Stimulated activated CD8-positive, alpha-beta memory T cell treated with anti-CD3 and anti-CD28 coated beads, Interleukin-7, amount 100 ng/mL, for 24 hours (primary cell): ENCODE measurements around the gene CNIH3.
"Not testable (repeated sequence)": the region's sequence is repeated elsewhere in the genome, so short reads cannot be mapped to it uniquely, and the experiment has no call there.

Experiments used
- DNase-seq: peaks from one replicate; pipeline ENCODE4 v3.0.0-alpha.2; 2020; ENCODE audit warnings: low read depth

CNIH3 gene

DNA sequence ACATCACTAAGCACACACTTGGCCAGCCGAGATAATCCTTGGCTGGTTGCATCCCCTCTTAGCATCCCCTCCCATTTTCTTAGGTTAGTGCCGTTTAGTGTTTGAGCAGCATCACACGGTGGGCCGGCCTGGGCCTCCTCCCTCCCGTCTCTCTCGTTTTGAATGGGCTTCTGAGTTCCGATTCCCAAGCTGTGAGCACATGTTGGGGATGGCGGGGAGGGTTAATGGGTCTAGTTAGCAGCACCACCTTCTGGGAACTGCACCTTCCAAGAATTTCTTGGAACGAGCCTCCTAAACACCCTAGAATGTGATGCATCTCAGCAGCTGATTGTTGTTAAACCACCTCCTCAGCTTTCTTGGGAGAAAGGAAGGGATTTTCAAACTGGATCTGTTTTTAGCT lies 73.3 kb downstream of the CNIH3 start:
- DNase-seq: no peak

DNA sequence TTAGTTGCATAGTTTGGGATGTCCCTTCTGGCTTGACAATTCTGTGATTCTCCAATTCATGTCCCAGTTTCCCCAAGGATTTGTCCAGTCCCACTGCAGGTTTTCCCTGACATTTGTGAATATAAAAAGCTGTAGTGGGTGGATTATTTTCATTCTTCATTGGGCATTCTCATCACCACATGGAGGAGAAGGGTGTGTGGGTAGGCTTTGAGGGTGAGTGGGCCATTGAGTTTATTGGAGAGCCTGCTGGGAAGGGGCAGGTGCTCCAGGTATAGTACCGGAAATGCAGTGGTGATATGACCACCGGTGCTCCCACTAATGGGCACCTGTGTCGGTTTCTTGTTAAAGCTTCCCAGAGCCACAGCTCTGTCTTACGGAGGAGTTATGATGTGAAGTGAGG lies 74.5 kb downstream of the CNIH3 start:
- no peak for DNase-seq

DNA sequence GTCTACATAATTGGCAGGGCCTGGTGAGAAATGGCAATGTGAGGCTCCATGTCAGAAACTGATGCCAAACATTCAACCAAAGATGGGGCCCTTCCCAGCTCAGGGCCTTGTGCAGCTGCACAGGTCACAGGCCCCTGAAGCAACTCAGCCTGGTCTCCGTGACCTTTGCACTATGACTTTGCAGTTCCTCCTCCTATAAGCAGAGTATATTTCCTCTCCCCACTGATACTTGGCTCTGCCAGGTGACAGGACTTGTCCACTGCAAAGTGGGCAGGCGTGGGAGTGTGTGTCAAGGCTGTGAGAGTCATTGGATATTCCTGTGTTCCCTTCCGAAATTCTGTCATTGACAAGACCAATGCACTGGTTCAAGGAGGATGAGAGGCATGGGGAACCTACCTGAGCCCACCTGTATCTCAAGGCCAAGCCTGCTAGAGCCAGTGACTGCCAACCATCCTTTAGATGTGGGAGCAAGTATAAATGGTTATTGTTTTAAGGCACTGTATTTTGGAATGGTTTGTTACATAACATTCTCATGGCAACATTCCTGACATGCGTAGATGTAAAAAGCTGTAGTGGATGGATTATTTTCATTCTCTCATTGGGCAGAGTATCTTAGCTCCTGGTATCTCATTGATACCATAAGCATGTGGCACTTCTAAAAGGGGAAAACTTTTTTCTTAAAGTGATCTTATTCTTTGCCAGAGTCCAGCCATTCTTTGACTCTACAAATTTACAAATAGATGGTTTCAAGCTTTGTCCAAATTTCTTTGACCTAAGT lies 75.2 kb downstream of the CNIH3 start:
- DNase-seq: no peak

DNA sequence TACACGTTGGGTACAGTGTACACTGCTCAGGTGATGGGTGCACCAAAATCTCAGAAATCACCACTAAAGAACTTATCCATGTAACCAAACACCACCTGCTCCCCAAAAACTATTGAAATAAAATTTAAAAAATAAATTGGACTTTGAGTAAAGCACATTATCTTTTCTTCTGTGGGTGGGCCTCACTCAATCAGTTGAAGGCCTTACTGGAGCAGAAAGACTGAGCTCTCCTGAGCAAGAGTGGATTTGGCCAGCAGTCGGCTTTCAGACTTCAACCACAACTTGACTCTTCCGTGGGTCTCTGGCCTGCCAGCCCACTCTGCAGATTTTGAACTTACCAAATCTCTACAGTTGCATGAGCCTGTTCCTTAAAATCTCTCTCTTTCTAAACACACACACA lies 78.9 kb downstream of the CNIH3 start:
- DNase-seq: no peak

DNA sequence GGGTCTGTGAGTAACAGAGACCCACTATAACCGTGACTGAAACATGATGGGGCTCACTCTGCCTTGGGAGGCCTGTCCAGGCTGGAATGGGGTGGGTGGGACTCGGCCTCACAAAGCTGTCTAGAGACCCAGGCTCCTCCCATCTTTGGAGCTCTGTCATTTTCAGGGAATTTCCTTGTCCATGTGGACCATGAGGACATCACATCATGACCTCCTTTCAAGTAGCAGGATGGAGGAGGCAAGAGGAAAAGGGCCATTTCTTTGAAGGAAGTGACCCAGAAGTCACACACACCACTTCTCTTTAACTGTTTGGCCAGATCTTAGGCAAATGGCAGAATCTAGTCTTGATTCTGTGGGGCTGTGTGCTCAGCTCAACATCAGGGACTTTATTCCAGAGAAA lies 79.9 kb downstream of the CNIH3 start:
- no peak for DNase-seq

DNA sequence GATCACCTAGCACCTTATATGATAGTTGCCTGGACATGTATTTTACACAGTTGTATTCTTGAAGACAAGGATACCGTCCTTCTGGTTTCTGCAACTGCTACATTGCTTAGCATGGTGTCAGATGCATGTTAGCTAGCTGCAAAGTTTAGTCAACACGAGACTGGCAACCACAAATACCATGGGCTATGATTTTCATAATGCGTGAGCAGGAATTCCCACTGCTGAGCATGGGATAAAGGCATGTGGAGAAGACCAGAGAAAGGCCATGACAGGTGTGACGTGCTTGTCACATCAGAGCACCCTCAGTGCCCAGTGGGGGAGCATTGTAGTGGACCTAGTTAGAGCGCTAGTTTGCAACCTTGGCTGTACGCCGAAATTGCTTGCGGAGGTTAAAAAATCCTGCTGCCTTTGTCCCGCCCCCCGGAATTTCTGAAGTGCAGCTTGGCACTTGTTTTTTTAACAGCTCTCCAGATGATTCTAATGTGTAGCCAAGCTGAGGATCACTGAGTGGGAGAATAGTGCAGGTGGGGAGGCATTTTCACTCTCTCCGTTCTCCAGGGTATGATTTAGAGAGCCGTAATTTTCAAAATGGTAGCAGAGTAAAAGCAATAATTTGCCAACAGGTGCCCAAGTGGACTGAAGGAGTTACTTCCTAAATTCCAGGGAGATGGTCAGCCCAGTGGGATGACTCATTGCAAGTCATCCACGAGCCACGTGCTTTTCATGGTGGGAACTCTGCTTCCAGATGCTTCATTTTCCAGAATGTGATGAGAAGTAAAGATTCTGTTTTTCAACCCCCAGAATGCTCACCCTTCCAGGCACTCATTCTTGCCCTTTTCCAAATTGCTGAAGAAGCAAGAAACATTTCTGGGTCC lies 81.0 kb downstream of the CNIH3 start:
- DNase-seq: no peak

DNA sequence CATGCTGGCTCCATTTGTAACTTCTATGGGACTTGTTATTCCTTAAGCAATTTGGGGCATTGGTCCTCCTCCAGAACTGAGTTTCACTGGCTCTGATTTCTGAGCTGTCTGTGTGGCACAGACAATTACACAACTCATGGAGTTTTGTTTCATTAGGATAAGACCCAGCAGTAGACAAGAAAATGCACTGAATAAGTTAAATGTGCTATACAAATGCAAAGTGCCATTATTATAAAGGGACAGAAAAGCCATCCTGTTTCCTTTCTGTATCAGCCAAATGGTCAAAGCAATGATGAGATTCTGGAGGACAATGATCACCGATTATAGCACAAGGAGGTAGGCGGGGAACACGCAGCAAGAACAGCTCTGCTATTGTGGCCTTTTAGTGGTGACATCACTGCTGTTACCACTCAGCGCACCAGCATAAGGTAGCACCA lies 81.9 kb downstream of the CNIH3 start:
- no peak for DNase-seq

DNA sequence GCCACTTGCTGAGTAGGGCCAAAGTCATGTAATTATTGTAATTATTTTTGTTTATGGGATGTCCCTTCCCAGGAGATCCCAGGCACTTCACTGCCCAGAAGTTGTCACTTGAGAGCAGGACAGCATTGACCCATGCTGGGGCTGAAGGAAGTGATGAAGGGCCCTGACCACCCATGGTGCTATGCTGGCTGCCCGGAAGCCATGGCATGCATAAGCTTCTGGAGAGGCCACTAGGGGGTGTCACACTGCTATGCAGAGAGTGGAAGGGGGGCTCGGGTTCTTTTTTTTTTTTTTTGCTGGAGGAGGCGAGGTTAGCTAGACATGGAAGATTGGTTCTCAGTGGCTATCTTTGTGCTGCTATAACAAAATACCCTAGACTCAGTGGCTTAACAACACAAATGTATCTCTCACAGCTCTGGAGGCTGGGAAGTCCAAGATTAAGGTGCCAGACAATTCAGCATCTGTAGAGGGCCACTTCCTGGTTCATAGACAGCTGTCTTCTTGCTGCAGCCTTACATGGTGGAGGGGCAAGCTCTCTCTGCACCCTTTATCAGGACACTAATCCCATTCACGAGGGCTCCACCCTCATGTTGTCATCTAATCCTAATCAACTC lies 84.9 kb downstream of the CNIH3 start:
- DNase-seq: no peak

DNA sequence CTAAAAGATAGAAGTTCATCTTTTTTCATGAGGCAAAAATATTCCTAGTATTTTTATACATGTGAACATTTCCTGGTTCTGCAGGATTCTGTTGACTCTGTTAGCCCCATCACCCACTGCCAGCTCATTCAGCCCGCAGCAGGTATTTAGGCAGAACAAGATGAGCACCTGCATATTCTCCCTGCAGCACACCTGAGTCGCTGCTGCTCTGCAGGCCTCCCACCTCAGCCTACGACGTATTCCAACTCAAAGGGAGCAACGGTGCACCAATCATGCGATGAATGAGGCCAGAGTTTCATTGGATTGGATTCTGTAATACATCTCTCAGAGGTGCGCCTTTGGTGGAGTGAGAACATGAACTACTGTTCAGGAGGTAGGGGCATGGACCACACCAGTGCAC lies 87.6 kb downstream of the CNIH3 start:
- no peak for DNase-seq

DNA sequence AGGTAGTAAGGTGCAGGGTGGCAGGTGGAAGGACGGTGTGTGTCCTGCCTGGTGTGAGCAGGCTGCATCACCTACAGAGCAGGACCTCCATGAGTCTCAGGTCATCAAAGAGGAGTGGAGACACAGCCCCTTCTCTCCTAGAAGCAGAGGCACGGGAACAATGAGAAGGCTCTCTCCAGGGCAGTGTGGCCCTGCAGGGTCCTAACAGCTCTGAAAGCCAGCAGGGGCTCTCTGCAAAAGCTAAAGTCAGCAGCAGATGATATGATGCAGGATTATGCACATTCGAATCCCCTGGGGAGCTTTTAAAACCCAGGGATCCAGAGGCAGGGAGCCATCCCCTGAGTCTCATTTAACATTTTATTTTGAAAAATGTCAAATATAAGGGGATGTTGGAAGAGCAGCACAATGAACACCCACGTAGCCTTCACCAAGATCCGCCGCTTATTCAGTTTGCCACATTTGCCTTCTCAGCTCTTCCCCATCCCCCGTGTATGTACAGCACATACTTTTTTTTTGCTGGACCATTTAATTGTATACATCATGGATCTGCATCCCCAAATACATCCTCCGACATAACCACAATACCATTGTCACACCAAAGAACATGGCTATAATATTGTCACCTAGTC lies 88.1 kb downstream of the CNIH3 start:
- no peak for DNase-seq

DNA sequence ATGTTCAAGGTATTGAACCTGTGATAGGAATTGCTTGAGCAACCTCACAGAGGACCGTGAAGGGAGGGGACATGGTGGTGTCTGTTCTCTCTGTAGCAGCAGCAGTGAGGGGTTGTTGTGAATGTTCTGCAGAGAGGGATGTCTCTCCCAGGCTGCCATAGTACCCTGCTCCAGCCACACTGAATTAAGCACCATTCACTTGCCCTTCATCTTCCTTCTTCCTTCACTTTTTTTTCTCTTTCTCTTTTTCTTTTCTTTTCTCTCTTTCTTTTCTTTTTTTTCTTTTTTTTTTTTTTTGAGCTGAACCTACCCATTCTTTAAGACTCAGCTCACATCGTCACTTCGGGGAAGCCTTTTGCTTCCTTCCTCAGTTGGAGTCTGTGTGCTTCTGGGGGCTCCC lies 89.5 kb downstream of the CNIH3 start:
- DNase-seq: no peak

DNA sequence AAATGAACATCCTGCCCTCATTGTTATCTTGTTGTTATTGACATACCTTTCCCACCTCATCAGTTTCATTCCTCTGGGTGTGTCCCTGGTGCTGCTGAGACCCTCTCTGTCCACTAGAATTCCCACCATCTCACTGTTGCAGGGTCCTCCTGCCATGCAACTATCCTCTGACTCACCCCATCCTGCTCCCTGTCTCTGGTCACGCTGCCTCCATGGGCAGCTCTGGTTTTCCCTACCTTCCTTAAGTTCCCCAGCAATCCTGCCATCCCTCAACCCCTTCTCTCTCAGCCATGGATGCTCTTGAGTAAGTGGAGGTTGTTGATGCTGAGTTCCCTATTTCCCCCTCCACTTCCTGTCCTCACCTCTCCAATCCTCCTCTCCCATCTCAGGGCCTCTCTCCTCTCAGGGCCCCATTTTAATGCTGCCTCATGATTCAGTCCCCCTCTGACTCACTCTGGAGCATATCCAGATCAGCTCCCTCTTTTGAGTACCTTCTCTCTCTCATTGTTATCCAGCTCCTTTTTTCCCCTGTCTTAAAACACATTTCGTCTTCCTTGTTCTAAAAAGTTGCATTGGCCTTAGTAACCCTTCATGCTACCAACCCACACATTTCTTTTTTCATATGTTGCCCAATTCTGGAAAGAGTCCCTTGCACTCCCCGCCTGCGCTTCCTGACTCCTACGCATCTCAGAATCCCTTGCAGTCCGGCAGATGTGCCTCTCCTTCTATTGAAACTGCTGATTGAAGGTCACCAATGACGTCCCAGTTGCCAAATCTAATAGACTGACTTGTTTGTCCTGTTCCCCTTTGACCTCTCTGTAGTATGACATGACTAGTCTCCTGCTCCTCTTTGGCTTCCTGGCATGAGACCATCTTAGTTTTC lies 92.0 kb downstream of the CNIH3 start:
- no peak for DNase-seq

DNA sequence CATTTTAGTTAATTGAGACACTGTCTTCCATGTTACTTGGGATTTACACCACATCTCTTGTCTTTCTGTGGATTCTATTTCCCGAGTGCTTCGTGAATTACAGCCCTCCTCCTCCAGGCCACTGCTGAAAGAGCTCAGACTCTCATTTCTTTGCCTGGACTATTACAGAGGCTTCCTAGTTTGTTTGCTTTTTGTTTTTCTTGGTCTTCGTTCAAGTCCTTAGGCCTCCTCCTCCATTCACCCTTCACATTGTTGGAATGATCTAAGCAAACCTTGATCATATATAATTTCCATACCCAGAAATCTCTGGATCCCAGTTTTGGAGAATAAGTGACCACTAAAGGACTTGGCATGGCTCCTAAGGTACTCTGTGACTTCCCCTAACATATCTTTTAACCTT lies 94.1 kb downstream of the CNIH3 start:
- DNase-seq: no peak

DNA sequence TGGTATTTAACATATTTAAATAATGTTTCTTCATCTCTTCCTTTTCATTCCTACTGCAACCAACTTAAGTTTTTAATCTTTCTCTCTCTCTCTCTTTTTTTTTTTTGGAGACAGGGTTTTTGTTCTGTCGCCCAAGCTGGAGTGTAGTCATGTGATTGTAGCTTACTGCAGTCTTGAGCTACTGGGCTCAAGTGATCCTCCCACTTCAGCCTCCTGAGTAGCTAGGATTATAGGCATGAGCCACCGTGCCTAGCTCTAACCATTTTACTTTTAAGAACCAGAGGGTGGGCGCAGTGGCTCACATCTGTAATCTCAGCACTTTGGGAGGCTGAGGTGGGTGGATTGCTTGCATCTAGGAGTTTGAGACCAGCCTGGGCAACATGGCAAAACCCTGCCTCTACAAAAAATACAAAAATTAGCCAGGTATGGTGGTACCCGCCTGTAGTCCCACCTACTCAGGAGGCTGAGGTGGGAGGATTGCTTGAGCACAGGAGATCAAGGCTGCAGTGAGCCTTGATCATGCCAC lies 95.2 kb downstream of the CNIH3 start:
- not testable (repeated sequence) for DNase-seq

DNA sequence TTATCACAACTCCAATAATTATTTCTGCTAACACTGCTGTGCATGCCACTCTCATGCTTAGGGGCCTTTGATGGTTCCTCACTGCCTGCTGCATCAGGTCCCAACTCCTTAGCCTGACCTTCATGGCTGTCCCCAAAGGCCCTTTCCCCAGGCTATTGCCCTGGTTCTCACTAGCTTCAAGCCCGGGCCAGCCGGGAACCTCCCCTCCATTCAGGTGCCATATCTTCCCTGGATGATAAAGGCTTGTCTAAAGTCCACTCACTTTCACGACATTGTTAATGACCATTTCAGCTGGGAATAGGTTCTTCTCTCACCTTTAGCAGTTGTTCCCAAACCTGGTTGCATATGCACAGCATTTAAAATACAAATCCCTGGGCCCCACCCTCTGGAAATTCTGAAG lies 95.8 kb downstream of the CNIH3 start:
- DNase-seq: no peak

DNA sequence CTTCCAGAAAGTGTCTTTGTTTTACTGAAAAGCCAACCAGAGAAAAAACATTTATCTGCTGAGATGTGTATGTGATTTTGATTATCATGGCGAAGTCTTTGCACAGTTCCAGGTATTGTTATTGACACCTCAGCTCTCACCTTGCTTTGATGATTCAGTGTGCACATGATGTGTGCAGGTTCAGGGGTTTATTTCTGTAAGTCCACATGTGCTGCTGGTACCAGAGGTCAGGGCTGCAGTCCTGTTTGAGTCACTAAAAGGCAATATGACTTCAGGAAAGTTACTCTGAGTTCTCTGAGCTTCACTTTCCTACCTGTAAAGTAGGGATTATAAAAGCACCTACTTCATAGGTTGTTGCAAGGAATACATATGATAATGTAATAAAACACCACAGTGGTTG lies 97.1 kb downstream of the CNIH3 start:
- no peak for DNase-seq

DNA sequence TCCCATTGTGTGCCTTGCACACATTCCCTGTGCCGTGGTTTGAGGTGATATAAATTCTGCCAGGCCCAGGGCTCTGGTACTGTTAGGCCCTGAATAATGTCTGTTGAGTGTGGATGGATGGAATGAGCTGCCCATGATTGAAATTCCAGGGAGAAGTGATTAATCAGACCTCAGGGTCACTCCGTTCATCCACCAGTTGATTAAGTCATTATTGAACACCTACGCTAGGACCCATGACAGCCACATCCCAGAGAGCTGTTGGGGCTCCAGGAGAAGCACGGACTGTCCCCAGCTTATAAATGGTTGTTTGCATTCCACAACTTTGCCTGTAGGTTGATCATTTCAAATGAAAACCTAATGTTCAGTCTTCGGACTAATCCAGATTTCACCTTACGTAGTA lies 98.4 kb downstream of the CNIH3 start:
- no peak for DNase-seq

DNA sequence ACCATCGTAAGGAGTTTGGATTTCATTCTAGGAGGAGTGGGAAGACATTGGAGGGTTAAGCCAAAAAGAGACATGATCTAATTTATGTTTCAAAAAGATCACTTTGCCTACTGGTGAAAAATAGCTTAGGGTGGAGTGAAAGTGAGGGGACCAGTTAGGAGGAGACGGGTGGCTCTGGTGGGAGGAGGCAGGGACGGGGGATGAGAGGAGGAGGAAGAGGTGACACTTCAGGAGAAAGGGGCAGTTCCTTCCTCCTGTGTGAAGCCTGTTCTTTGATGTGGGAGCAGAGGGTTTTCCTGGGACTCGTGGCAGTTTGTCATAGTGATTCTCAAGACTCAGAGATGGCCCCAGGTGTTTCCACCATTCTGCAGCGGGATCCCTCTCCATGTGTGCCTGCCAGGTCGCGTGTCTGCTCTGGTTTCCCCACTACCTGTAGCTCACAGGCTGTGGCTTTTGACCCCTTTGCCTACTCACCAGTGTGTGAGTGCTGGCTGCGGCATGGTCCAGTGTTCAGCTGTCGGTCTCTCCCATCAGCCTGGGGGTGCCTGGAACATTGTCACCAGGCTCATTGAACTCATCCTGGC lies 102.4 kb downstream of the CNIH3 start:
- no peak for DNase-seq

DNA sequence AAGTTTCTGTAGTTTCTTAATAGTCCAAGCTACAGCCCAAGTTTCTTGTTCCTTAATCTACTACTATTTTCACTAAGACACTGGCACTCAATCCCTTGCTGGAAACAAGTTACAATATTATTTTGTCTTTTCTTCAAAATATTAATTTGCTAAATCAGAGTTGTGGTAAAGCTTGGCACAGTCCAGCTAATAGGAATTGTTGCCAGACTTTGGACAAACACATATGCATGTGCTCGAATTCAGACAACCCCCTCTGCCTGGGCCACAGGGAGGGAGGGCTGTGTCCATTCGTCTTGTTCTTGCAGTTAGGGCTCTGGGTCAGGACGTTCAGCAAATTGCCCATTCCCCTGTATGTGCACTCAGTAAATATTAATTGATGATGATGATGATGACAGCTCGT lies 103.6 kb downstream of the CNIH3 start:
- no peak for DNase-seq

DNA sequence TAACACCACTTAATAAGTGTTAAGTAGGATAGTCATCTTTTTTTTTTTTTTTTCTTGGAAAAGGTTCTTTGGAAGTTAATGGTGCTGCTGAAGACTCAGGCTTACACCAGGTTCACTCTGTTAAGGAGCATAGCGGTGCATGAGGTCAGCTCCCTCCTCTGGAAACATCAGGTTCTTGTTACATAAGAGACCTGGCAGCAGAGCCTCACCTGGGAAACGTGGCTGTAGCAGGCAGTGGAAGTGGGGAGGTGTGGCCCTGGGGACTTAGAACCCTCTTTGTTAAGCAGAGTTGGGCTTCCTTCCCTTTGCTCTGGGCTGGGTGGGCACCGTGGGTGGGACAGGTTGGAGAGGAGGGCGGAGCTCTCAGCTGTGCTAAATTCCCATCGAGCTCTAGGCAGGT lies 104.1 kb downstream of the CNIH3 start:
- no peak for DNase-seq

DNA sequence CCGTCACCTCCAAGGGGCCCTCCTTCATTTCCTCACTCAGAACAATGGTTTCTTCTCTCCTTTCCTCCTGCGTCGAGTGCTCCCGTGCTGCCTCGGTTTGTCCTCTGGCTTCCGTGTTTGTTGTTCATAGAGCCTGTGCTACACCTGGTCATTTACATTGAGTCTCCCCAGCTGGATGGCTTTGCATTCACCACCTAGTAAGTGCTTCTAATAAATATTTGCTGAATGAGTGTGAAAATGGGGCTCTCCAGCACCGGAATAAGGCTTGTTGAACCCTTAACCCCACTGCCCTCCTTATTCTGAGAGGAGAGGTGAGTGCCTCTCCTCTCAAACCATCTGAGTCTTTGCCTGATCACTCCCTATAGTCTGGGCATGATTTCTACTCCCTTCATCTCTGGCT lies 104.9 kb downstream of the CNIH3 start:
- DNase-seq: no peak
